Measurements from ENCODE around the gene FAT4. TPM values are rescaled to one million over a fixed set of nuclear protein-coding genes. Genes with fewer than 3 reads are reported as not detected.

FAT4 gene
- 1.2 and 1.6 TPM in 2 replicates for total RNA-seq (2014; rRNA removed; shearing (Covaris generic))

GRCh38 chr4:125314676-125315575 lies at the start of gene FAT4:
Gene FAT4, plus strand, starts transcription at chr4:125314955. Its CDS starts 1,457 bp downstream, at chr4:125316412.

Small RNAs within 50 kb of the gene (small RNA-seq; reads per million reads assigned to genes)
- not detected for gene RF00019
